Right ventricle myocardium inferior (tissue), 1 donor: ENCODE measurements around the gene TBC1D10A. TPM values are rescaled to one million over a fixed set of nuclear protein-coding genes. Genes with fewer than 3 reads are reported as not detected.

ENCODE experiments used
- ATAC-seq: fragments of 200-7000 bp; cut with Tn5 transposase; one replicate; pipeline ENCODE4 v1.9.1; 2020; ENCODE audit warnings: mild to moderate bottlenecking, moderate library complexity
- DNase-seq: peaks from one replicate; pipeline ENCODE4 v3.0.0; 2021; ENCODE audit errors: missing footprints
- intact Hi-C: fragments of 100-400 bp; cut with DNase I; formaldehyde crosslinking; loops from one replicate; pipeline ENCODE4 v1.11.0; 2022
- total RNA-seq: library from RNA; stranded (reverse); fragmentation: NEBNext Ultra II Directional; extraction: Animal tissue kit (Norgen Biotek cat#: 25700); gene quantifications from one replicate; pipeline ENCODE4 v1.2.1, GENCODE V29; 2021
- donor health status: DM: no; HTN: yes; CAD: no; lungs with severe emphysema.

TBC1D10A gene
- total RNA-seq, 1 donor from 2014 or later = 7.1 TPM

DNA sequence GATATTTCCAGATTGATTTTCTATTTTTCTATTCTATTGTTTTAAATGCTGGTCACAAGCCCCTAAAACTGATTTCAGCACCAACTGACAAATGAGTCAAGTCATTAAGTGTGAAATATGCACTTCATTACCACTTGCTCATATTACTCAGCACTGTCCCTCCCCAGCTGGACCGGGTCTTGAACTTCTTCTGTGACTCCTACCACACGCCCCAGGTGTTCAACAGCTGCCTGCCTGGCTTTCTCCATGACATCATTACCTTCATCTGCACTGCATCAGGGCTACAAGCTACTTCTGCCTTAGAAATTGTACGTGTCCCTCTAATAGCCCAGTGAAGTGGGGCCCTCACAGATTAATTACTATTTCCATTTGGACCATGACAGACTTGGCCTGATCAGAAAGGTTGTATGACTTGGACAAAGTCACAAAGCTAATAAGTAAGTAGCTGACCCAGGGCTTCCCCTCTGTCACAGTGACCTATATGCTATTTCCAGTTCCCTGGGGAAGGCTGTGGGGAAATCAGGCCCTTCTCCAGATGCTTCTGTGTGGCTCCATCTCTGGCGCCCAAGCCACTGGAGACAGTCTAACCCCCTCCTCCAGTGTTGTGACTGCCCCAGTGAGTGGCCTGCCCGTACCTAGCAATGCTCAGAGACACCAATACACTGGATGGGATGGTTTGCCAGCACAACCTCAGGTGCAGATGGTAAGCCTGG is 18.1 kb downstream of the TBC1D10A start:
- intact Hi-C loops = no loop called here
- ATAC-seq (no peak), DNase-seq (no peak)

DNA sequence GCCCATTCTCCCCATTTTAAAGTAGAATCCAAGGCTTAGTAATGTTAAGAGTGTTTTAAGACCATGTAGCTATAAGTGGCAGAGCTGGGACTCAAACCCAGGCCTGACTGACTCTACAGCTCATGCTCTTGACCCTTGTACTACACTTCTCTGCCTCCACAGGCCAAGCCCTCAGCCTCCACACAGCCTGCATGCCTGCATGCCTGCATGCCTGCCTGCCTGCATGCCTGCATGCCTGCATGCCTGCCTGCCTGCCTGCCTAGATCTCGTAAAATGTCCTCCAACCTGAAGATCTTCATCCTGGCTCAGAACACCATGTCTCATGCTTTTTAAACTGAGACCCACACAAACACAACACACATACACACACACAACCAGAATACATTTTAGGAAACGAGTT is 18.6 kb downstream of the TBC1D10A start:
- ATAC-seq = no peak
- intact Hi-C loops = no loop called here
- no peak for DNase-seq

DNA sequence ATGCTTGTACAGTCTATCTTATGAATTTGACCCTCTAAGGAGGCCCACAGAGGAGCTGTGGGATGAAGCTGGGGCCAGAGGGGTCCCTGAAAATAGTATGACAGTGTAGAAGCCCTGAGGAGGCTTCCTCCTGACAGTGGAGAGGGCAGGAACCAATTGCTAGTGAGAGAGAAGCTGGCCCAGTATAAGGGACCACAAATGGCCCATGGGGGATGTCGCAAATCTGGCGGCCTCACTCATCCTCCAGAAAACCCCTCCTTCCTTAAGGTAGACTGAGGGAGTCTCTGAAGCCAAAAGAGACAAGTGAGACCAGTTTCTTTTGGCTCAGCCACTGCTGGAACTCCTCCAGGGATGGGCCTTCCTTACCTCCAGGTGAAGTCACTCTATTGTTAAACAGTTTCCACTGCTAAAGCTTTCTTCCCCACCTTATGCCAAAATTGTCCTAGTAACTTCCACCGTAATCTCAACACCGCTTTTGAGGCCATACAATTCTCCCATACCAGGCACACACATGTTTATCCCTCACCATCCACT is 19.6 kb downstream of the TBC1D10A start:
- intact Hi-C loops = no loop called here
- DNase-seq (no peak), ATAC-seq (no peak)

DNA sequence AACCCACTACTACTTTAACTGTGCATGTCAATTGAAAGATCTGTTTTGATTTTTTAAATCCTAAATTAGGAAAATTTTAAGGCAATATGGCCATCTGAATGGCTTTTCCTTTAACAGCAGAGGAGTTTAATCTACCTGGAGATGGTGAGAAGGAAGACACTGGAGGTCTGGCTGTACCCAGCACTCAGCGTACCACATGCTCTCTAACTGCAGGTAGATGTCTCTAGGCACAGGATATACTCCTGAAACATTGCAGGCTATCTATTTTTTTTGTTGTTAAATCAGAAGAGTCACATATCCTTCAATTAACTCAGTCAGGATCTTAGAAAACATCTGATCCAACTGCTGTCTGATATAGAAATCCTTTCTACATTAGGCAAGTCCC is 20.1 kb downstream of the TBC1D10A start:
- ATAC-seq (no peak), DNase-seq (no peak)
- intact Hi-C loops = no loop called here

DNA sequence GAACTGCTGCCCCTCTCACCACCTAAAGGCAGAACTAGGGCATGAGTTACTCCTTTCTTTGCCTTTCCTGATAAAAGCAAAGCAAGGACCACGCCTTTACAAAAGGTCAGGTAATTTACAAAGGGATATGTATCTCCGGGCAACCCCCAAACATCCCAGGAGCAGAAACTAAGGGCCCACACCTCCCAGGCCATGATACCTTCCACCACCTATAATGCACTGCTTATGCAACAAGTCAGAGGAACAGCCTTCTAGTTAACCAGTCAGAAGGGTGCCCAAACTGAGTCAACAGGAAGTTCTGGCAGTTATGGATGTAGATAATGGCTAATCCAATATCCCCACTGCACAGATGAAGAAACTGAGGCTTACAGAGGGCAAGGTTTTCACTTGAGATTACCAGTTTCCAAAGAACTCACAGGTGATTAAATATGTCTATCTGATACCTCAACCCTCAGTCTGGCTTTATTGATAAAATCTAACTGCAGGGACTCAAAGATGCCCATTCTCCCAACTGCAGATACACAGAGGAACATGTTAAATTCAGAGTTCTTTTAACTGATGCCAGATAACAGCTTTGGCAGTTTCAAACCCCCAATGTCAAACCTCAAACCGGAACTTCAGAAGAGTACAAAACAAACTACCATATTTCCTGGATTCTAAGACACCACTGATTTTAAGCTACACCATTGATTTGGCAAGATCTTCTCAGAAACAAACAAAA is 20.7 kb downstream of the TBC1D10A start:
- DNase-seq (no peak), ATAC-seq (no peak)
- intact Hi-C loops = loop anchor here (2.0 kb wide), 1 partner anchor 15 kb away; no protein-coding TSS in a partner anchor

DNA sequence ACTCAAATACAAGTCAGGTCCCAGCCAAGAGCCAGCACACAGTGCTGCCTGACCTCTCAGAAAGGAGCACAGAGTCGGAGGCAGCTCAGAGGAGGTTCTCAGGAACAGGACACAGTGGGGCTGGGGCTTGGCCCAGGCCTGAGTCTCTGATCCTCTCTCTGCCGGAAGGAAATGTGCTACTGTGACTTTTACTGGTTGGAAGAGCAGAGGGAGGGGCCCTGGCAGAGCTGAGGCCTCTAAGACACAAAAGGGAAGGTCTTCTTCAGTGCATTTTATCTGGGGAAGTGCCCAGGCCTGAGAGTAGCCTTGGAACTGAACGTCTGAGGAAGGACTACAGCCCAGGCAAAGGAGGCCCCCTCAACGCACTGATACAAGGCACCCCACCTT is 21.2 kb downstream of the TBC1D10A start:
- DNase-seq (peak; percentile 83), ATAC-seq (peak; percentile 83)
- intact Hi-C loops = loop anchor here (2.0 kb wide), 1 partner anchor 15 kb away; no protein-coding TSS in a partner anchor

DNA sequence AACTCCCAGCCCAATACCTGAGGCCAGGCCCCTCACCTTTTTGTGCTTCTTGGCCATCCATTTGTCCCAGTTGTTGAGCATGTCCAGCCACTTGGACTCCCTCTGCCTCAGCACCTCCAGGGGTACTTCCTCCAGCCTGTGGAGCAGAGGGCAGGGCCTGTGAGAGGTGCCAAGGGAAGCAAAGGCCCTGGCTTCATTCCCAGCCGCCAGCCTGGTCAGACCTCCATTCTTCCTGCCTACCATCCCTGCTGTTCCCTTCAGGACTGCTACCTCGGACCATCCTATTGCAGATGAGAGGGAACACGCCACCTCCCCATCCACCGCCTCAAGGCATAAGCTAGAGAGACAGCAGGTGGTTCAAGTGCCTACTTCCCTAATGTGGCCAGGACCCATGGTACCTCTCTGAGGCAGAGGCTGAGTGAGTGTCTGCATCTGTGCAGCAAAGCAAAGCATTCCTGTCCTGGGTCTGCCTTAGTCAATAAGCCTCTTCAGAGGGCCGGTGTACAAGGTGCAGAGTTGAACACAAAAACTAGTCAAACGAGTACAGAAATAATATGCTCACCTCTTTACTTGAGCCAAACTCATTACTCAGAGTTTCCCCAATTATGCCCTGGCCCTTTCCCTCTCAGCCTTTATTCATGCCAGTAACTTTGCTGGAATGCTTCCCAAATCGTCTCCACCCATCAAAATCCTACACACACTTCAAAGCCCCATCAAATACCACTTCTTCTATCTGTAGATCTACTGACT is 22.1 kb downstream of the TBC1D10A start:
- no peak for ATAC-seq
- intact Hi-C loops = loop anchor here (2.0 kb wide), 1 partner anchor 14 kb away; no protein-coding TSS in a partner anchor
- DNase-seq = no peak

DNA sequence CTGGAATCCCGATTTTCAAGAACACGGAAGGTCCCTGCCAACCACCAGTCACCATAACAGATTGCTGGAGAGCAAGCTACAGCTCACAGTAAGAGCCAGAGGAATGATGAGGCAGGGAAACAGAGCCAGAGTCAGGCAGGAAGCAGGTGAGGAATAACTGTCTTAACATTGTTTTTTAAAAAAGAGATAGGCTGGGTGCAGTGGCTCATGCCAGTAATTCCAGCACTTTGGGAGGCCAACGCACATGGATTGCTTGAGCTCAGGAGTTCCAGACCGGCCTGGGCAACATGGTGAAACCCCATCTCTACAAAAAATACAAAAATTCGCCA is 24.0 kb downstream of the TBC1D10A start:
- DNase-seq (no peak), ATAC-seq (no peak)
- intact Hi-C loops = no loop called here

DNA sequence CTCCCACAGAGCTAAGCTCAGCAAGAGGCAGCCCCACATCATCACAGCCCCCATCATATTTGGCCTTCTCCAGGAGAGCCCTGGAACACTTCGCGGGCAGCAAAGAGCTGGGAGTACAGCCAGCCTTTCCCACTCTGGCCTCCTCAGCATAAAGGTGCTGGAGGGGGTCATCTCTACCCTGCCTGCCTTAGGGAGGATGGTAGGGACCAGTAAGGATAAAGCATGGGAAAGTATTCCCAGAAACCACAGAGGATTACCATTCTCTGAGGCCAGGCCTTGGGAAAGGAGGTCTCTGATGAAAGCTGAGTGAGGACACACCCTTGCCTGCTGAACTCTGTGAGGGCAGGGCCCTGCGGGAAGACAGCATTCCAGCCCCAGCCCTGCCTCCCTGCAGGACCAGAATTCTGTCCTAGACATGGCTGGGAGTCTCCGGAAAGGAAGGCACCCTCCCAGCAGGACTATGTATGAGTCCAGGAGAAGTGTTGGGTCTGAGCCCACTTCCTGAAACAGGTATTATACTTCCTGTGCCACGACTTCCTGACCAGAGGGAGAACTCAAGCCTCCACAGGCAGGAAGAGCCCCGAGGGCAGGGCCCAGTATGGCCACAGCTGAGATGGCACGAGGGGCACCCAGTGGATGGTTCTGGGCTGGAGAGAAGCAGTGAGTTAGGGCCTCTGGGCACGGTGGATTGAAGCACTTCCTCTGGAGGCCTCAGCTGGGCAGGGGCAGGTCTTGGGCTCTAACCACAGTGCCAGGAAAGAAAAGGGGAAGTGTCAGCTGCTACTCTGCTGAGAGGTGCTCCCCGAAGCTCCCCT is 24.5 kb downstream of the TBC1D10A start:
- DNase-seq = peak; percentile 85
- intact Hi-C loops = no loop called here
- ATAC-seq = peak; percentile 45

DNA sequence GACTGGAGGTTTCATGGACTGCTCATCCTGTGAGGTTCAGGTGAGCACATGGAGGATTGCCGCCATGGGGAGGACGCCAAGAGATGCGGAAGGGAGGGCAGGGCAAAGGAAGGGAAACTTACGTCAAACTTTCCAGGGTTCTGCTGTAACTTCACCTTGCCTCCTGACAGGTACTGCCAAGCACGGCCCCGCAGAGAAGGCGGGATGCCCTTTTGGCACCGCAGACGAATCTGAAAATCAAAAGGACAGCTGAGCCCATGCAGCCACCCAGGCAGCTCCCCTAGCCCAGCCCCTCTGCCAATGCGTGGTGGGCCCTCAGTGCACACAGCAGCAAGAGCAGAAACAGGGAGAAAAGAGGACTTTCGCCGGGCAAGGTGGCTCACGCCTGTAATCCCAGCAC is 27.4 kb downstream of the TBC1D10A start:
- DNase-seq = no peak
- intact Hi-C loops = no loop called here
- ATAC-seq = no peak

DNA sequence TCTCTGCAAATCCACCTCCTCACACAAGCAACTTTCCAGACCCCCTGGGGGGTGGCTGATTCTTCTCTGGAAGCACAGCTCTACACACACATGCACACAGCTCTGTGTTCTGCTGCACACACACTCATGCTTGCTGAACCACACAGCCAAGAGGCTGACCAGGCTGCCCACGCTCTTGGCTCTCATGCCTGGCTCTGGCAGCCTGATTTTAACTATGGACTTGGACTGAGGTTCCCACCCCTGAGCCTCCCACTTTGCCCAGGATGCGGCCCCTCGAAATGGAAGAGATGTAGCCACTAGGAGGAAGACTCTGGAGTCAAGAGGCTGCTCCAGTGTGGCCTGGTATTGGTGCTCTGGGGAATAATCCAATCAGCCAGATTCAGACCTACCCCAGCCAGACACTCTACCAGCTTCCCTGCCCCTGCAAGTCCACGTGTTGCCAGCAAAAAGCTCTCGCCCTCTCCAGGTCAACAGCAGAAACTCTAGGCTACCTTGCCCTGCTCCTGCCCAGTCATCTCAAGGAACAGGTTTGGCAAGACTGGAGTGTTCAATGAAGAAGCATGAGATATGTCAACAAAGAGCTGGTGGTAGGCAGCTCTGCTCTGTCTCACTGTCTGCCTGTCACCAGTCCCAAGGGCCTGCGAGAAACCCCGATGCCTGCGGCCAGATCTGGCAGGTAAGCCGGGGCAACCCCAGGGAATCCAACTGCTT is 28.6 kb downstream of the TBC1D10A start:
- DNase-seq (no peak), ATAC-seq (no peak)
- intact Hi-C loops = no loop called here

DNA sequence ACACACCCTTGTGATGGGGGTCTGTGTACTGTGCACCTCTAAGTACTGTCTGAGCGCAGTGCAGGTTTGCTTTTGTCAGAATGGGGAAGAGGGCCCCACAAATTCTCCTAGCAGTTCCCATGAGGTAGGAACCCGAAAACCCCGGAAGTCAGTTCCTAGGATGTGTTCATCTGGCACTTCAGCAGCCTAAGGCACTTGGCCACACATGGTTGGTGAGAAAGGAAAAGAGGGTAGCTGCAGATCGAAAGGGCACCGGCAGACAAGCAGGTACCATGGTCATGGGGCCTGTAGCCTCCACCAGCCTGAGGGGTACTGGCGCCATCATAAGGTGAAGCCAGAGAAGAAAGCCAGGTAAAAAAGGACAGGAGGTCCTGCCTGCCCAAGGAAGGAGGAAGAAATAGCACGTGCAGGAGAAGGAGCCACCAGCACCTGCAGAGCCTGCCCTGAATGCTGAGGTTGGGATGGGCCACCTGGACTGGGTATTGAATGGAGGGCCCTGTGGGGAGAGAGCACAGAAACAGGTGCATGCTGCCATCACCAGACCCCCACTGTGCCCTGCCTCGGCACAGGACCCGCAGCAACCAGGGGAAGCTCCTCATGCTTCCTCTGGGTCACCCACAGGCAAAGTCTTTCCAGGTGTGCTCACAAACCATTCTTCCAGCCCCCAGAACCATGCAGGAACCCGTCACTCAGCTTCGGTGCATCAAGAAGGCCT is 29.3 kb downstream of the TBC1D10A start:
- ATAC-seq (no peak), DNase-seq (no peak)
- intact Hi-C loops = no loop called here

DNA sequence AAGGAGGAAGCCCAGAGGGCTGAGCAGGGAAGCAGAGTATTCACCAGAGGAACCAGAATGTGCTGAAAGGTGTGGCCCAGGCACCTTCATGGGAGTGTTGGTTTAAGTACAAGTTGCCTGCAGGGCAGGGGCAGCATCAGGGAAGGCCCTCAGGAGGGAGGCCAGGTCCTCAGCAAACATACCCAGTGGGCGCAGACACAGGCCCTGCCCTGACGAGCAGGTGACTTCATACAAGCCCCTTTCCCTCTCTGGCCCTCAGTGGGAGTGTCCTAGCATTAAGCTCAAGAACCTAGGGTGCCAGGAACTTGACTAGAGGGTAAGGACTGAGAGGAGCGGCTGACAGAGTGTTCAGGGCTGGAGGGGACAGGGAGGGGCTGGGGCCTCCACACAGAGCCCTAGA is 29.9 kb downstream of the TBC1D10A start:
- intact Hi-C loops = no loop called here
- DNase-seq (no peak), ATAC-seq (no peak)

DNA sequence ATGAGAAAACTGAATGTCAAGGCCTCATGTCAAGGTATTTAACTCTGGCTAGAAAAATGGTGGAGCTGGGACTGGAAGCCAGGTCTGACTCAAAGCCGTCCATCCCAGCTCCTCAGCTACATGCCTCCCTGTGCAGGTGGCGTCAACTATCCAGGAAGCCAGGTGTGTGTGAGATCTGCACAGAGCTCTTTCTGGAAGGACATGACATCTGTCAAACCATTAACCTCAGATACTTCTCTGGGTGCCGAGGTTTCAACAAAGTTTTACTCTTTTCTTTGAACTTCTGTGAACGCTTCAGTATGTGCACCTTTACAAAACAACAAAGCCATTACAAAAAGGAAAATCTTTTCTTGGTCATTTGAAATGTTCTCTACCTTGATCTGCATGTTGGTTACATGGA is 30.4 kb downstream of the TBC1D10A start:
- ATAC-seq = no peak
- intact Hi-C loops = no loop called here
- no peak for DNase-seq

DNA sequence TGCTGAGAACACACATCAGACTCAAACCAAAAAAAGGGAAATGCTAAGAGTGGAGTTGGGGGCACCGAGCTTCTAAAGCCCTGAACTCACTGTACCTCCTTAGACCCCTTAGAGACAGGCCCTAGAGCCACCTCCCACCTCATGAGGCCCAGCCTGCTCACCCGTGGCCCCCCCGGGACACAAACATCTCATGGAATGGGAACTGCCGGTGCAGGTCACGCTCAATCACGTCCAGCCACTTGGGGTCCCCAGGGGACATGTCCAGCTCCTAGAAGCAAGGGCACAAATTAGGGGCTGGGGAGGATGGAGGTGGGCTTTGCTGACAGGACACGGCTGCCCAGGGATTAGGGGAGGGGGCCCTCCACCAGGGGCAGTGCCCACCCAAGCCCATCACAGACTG is 31.2 kb downstream of the TBC1D10A start:
- intact Hi-C loops = no loop called here
- ATAC-seq (no peak), DNase-seq (no peak)

DNA sequence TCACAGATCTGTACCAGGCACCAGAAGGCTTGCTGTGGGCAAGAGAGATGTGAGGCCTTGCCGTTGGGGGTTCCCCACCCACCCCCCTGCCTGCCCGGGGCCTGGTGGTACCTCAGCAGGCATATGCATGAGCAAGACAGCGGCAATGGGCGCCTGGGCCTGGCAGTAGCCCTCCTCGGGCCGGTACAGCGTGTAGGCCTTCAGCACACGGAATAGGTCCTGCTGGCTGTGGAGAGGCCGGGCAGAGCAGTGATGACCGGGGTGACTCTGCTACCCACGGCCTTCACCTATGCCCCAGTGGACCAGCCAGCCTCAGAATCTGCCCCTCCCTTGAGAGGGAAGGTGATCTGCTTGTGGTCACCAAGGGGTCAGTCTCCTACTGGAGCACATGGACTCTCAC is 31.9 kb downstream of the TBC1D10A start:
- DNase-seq = no peak
- intact Hi-C loops = no loop called here
- ATAC-seq = no peak

DNA sequence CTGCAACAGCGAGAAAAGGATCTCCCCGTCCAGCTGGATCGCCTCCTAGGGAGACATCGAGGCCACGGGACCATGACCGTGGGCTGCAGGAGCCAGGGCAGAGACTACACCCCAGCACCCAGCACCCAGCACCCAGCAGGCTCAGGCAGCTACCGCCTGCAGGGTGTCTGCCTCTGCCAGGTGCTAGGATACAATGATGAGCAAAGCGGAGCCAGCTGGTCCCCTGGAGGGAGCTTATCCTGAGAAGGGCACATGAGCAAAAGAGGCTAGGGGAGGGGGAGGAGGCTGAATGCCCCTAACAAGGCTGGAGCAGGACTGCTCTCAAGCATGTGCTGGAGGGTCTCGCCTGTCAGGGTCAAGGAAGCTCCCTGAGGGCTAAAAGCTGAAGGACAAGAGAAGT is 32.7 kb downstream of the TBC1D10A start:
- intact Hi-C loops = no loop called here
- no peak for ATAC-seq
- DNase-seq = no peak

DNA sequence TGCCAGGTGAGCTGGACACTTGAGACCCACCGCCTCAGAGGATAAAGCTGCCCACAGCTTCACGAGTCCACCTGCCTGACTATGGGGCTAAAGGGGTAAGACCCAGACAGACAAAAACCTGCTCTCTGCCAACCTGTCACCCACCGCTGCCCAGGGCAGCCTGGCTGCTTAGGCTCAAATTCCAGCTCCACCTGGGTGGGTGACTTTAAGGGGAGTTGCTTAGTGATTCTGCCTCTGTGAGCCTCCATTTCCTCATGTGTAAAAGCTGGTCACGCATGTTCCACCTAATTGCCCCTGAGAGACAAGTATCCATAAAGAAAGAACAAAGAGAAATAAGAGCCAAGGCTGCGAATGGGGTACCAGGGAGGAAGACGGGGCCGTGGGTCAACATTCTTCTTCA is 33.7 kb downstream of the TBC1D10A start:
- intact Hi-C loops = no loop called here
- no peak for ATAC-seq
- no peak for DNase-seq
